Measurements from ENCODE around the gene UVRAG. TPM values are rescaled to one million over a fixed set of nuclear protein-coding genes. Genes with fewer than 3 reads are reported as not detected.

Gene UVRAG
- total RNA-seq, 6 donors from 2014 or later, result 23.3 to 72.3 (median 28.5) TPM

DNA sequence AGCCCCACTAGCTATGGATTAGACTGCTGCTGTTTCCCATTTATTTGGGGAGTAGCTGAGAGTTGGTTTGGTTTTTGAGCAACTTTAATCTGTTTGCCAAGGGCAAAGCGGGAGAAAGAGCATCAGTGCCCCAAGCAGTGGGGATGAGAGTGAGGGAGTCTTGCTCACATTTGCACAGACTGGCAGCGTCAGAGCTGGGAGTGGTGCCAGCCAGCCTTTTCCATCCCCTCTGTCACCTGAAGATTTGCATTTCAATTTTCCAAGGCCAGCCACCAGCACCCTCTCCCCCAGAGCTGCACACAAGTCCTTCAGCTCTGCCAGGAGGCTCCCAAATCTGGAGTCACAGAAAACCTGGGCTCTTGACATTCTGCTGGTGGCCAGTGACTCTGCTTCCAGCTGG is 21.0 kb upstream of the UVRAG start:
- TF ChIP-seq, protein P1, sequence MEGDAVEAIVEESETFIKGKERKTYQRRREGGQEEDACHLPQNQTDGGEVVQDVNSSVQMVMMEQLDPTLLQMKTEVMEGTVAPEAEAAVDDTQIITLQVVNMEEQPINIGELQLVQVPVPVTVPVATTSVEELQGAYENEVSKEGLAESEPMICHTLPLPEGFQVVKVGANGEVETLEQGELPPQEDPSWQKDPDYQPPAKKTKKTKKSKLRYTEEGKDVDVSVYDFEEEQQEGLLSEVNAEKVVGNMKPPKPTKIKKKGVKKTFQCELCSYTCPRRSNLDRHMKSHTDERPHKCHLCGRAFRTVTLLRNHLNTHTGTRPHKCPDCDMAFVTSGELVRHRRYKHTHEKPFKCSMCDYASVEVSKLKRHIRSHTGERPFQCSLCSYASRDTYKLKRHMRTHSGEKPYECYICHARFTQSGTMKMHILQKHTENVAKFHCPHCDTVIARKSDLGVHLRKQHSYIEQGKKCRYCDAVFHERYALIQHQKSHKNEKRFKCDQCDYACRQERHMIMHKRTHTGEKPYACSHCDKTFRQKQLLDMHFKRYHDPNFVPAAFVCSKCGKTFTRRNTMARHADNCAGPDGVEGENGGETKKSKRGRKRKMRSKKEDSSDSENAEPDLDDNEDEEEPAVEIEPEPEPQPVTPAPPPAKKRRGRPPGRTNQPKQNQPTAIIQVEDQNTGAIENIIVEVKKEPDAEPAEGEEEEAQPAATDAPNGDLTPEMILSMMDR (IDR thresholded peaks at IDR 0.05), result no peak
- TF ChIP-seq POLR2AphosphoS5 (IDR thresholded peaks at IDR 0.05), result no peak
- no peak for TF ChIP-seq EP300 (IDR thresholded peaks at IDR 0.05)
- TF ChIP-seq POLR2A (IDR thresholded peaks at IDR 0.05), result no peak
- H3K4me1 ChIP-seq, result no peaks in the 10 kb centered on the region
- no peak overlapping the region for H3K4me3 ChIP-seq
- DNase-seq (no peak), ATAC-seq (ENCODE audit: low FRiP score in 2 of 2) (no peak)
- H3K27ac ChIP-seq, result no peak overlapping the region
- H3K9me3 ChIP-seq, result no peaks in the 10 kb centered on the region
- H3K27me3 ChIP-seq, result no peaks in the 10 kb centered on the region
- 81 to 88% methylated on average over 2 of the region's 2 CpGs for WGBS, 2 donors
- no peaks in the 10 kb centered on the region for H3K36me3 ChIP-seq

DNA sequence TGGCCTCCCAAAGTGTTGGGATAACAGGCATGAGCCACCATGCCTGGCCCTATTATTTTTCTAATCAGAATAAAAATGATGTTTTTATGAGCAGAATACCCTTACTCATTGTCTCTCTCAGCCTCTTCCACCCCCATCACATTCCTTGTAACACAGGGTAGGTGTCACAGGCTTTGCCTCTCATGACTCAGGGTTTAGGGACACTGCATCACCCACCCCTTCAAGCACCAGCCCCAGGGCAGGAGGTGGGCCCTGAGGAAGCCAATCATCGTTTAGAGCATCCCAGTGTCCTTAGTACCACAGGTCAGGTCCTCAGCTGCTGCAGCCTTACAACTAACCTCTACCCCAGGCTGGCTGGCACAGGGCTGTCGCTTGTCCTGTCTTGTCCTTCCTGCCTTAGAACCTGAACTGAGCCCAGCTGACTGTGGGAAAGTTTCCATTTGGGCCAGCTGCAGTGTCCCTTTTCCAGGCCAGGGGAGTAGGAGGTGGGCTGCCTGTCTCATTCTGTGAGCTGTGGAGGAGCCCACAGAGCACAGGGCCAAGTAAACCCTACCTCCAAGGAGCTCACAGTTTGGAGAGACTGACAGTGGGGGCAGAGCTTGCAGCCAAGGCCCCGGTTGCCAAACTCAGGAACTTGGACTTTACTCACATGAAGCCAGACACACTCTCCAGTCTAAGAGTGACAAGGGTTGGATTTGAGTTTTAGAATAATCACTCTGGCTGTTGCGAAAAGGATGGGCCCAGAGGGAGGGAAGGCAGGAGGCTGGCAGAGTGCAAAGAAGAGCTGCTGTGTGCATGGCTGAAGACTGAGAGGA is 19.5 kb upstream of the UVRAG start:
- TF ChIP-seq POLR2AphosphoS5 (IDR thresholded peaks at IDR 0.05), result no peak
- TF ChIP-seq, protein P1 (IDR thresholded peaks at IDR 0.05), result no peak
- TF ChIP-seq POLR2A (IDR thresholded peaks at IDR 0.05), result no peak
- TF ChIP-seq EP300 (IDR thresholded peaks at IDR 0.05), result no peak
- Histone ChIP-seq H3K27me3 (no peaks in the 10 kb centered on the region), H3K4me1 (no peaks in the 10 kb centered on the region), H3K36me3 (no peaks in the 10 kb centered on the region), H3K9me3 (no peaks in the 10 kb centered on the region), H3K4me3 (no peak overlapping the region), H3K27ac (no peak overlapping the region)
- DNase-seq, result no peak
- no peak for ATAC-seq (ENCODE audit: low FRiP score in 2 of 2)
- WGBS, 2 donors, result 66 to 88% methylated on average over 3 to 4 of the region's 4 CpGs

DNA sequence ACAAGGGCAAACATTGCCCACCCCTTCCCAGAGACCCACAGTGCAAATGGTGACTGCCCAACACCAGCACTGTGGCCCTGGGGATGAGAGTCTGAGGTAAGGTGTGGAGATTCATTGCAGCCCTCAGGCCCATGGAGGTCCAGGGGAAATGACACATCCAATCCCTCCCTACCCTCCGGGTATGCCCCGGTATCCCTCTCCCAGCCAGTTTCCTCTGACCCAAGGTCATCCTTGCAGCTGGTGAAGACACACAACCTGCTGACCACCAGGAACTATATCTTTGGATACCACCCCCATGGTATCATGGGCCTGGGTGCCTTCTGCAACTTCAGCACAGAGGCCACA is 18.9 kb upstream of the UVRAG start:
- DNase-seq, result no peak
- Histone ChIP-seq H3K27ac (no peak overlapping the region), H3K36me3 (no peaks in the 10 kb centered on the region), H3K27me3 (no peaks in the 10 kb centered on the region), H3K4me3 (no peak overlapping the region), H3K4me1 (no peaks in the 10 kb centered on the region), H3K9me3 (no peaks in the 10 kb centered on the region)
- ATAC-seq (ENCODE audit: low FRiP score in 2 of 2), result no peak
- WGBS, 2 donors, result 75 to 93% methylated on average over 2 of the region's 2 CpGs
- TF ChIP-seq POLR2AphosphoS5 (IDR thresholded peaks at IDR 0.05) (no peak), POLR2A (IDR thresholded peaks at IDR 0.05) (no peak), EP300 (IDR thresholded peaks at IDR 0.05) (no peak)
- TF ChIP-seq, protein P1 (IDR thresholded peaks at IDR 0.05), result no peak

DNA sequence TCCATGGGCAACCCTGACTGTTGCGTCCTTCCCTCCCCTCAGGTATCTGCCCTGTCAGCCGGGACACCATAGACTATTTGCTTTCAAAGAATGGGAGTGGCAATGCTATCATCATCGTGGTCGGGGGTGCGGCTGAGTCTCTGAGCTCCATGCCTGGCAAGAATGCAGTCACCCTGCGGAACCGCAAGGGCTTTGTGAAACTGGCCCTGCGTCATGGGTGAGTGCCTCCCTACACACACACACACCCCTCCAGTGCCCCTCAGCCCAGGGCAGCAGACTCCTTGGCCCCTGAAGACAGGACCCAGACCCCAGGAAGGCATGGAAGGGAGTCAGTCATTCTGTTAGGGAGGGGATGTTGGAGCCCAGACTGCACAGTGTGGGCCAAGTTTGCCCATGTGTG is 17.9 kb upstream of the UVRAG start:
- H3K27ac ChIP-seq, result no peak overlapping the region
- DNase-seq, result no peak
- peaks cover 0 to 6% (median 3%) of the 10 kb centered on the region in 4 donors for H3K4me1 ChIP-seq
- H3K9me3 ChIP-seq, result no peaks in the 10 kb centered on the region
- H3K4me3 ChIP-seq, result no peak overlapping the region
- TF ChIP-seq, protein P1 (IDR thresholded peaks at IDR 0.05), result no peak
- TF ChIP-seq EP300 (IDR thresholded peaks at IDR 0.05) (no peak), POLR2AphosphoS5 (IDR thresholded peaks at IDR 0.05) (no peak), POLR2A (IDR thresholded peaks at IDR 0.05) (no peak)
- H3K27me3 ChIP-seq, result no peaks in the 10 kb centered on the region
- H3K36me3 ChIP-seq, result no peaks in the 10 kb centered on the region
- no peak for ATAC-seq (ENCODE audit: low FRiP score in 2 of 2)
- 96 to 100% methylated on average over 2 to 8 of the region's 8 CpGs for WGBS, 2 donors

DNA sequence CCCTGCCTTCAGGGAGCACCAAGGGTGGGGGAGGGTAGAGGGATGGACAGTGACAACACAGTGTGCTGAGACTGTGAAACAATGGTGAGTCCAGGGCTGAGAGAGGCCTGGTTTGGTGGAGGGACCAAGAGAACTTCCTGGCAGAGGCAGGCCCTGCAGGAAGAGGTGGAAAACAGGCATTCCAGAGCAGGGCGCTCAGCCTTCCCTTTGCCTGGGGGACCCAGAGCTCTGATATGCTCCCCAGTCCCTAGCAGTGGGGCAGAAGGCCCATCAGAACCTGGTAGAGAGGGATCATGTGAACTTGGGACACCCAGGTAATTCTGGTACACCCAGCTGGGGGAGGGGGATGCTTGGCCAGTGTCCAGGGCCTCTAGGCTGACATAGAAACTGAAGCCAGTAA is 17.2 kb upstream of the UVRAG start:
- H3K4me3 ChIP-seq, result no peak overlapping the region
- H3K9me3 ChIP-seq, result no peaks in the 10 kb centered on the region
- peaks cover 0 to 6% (median 3%) of the 10 kb centered on the region in 4 donors for H3K4me1 ChIP-seq
- no peaks in the 10 kb centered on the region for H3K27me3 ChIP-seq
- TF ChIP-seq POLR2AphosphoS5 (IDR thresholded peaks at IDR 0.05) (no peak), POLR2A (IDR thresholded peaks at IDR 0.05) (no peak), EP300 (IDR thresholded peaks at IDR 0.05) (no peak)
- TF ChIP-seq, protein P1 (IDR thresholded peaks at IDR 0.05), result no peak
- 89% methylated on average over 1 of the region's 1 CpG; no CpG with 5 or more reads in 1 of the 2 donors for WGBS, 2 donors
- no peak overlapping the region for H3K27ac ChIP-seq
- ATAC-seq (ENCODE audit: low FRiP score in 2 of 2) (no peak), DNase-seq (no peak)
- no peaks in the 10 kb centered on the region for H3K36me3 ChIP-seq

All from upper lobe of left lung (tissue), 6 donors.